Hippocampal formation (tissue), 2 donors: ENCODE measurements around the gene SIK2.
"Not testable (repeated sequence)": the region's sequence is repeated elsewhere in the genome, so short reads cannot be mapped to it uniquely, and the experiment has no call there.

ENCODE experiments used
- DNase-seq, 2 donors: peaks; one replicate each; lab custom pipeline; 2025; lab: John Stamatoyannopoulos, UW

The SIK2 gene

GRCh38 chr11:111759778-111760407, 157.6 kb downstream of the SIK2 start:
- DNase-seq: no peak

DNA sequence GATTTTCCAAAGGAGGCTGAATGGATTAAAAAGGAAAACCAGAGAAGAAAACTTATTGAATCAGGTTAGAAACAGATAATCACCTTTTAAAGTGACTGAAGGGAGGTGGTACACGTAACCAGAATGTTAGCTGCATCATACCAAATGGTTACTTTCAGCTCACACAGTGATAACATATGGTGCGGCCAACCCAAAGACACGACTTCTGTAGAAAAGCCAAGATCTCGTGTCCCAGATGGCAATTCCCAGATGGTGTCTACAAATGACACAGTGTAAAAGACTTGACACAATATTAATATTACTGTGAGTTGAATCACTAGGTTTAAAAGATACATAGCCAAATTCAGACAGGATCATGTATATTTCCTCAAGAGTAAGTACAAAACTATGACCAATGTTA, 158.8 kb downstream of the SIK2 start:
- DNase-seq: no peak

- no peak for DNase-seq
These were observed 160.3 kb downstream of the SIK2 start for GRCh38 chr11:111762526-111762925.

- DNase-seq: peak in 1 of 2 donors; percentile 74
These were observed 160.9 kb downstream of the SIK2 start for GRCh38 chr11:111762981-111763643.

GRCh38 chr11:111764621-111765020, 162.4 kb downstream of the SIK2 start:
- DNase-seq: no peak

DNA sequence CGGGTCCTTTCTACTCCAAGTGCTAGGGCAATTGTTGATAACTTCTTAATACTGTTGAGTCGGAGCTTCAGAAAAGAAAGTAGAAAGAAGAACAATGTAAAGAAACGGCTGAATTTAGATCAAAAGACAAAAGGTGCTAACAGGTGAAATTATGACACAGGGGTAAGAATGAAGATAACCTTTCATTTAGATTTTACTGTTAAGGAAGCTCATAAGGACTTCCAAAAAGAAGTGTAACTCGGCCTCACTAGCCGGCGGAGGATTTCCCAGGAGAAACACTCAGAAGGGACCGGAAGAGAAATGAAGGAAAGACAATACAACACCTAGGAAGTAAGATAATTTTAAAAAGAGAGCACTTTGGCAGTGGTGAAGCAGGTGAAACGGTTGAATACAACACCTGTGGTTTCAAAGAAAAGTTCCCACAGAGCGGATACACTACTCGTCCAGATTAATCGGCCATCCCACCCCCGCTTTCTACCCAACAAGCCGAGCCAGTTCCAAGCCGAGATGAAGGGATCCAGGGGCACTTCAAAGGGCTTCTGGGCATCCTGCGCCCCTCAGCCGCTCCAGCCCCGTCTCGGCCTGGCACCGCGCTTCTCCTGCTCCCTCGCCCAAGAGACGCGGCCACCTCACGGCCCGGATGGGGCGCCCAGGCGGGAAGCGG, 163.2 kb downstream of the SIK2 start:
- DNase-seq: peak; percentile 39 to 42

GRCh38 chr11:111765984-111766833, 164.0 kb downstream of the SIK2 start, which contains the start of gene PPP2R1B:
TSS of gene PPP2R1B (minus strand) at chr11:111766389. CDS start at chr11:111766361, 28 bp downstream.
- DNase-seq: peak; percentile 88

- peak in 1 of 2 donors; percentile 54 for DNase-seq
These were observed 164.5 kb downstream of the SIK2 start for GRCh38 chr11:111766834-111767142.

DNA sequence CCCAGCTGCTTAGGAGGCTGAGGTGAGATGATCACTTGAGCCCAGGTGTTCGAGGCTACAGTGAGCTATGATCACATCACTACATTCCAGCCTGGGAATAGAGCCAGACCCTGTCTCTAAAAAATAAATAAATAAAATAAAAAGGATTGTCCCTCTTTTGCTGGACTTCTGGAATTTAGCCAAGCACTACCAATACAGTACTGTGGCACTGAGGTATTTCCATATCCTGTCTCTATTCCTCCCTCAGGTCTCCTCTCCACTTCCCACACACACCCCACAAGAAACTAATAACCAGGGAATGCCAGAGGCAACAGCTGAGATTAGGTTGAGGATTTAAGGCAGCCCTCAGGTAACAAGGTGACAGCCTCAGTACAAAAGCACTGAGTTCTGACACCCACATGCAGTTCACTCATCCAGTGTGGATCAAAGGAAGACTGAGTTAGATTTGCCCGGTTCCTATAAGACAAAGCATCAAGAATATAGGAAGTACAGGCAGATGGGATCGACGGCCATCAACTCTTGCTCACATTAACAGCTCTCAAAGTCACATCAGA, 168.4 kb downstream of the SIK2 start:
- no peak for DNase-seq

DNA sequence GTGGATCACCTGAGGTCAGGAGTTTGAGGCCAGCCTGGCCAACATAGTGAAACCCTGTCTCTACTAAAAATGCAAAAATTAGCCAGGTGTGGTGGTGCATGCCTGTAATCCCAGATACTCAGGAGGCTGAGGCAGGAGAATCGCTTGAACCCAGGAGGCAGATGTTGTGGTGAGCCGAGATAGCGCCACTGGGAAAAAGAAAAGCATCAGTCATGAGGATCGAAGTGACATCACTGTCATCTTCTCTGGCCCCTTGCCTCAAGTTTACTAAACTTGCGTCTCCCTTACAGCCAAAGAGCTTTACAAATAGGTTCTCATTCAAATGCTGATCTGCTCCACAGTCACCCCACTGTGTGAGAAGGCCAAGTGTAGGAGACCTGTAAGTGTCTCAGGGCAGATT, 169.0 kb downstream of the SIK2 start:
- DNase-seq: not testable (repeated sequence)

DNA sequence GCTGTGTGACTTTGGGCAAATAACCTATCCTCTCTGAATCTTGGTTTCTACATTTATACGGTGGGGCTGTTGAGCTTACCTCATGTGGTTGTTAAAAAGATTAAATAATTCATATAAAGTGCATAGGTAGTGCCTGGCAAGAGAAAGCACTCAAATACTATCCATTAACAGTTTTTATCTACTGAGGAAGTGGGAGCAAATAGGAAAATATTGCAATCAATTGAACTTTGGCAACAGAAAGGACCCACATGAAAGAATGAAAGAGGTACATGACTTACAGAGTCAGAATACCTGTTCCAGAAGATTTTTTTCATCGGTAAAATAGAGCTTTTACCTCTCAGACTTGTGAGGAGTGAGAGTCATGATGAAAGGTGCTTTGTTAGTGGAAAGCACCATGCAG, 170.3 kb downstream of the SIK2 start:
- DNase-seq: no peak

- no peak for DNase-seq
These were observed 172.9 kb downstream of the SIK2 start for GRCh38 chr11:111774955-111775710.

DNA sequence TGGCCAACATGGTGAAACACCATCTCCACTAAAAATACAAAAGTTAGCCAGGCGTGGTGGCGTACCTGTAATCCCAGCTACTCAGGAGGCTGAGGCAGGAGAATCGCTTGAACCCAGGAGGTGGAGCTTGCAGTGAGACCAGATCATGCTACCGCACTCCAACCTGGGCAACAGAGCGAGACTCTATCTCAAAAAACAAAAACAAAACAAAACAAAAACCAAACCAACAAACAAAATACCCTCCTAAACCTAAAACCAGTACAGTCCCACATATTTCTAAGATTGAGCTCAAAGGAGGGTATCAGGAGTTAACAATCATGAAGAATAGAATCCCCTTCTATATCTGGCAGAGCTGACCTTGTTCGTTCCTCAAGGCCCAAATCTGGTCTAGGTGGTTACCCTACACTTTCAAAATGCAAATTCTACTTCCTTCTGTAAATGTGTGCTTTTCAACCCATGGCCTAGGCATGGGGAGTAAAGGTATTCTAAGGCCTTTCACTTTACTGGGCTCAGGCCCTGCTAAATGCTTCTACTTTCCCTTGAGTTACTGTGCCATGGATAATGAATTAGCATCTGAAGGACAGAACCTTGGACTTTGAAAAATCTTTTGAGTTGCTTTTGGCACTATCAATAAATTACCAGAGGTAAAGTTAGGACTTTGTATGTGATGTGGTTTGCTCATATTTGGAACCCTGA, 174.3 kb downstream of the SIK2 start:
- DNase-seq: no peak

GRCh38 chr11:111777094-111778046, 175.1 kb downstream of the SIK2 start:
- DNase-seq: peak in 1 of 2 donors; percentile 89

GRCh38 chr11:111778047-111778558, 175.9 kb downstream of the SIK2 start:
- DNase-seq: no peak

GRCh38 chr11:111779118-111779517, 176.9 kb downstream of the SIK2 start:
- no peak for DNase-seq
